NCI-H345 (cell line): Measurements from ENCODE around the gene OASL.
A peak's percentile ranks its signal among the peaks of the same experiment; 100 is the strongest.
"Not testable (repeated sequence)": the region's sequence is repeated elsewhere in the genome, so short reads cannot be mapped to it uniquely, and the experiment has no call there.

Experiments
- DNase-seq: peaks from one replicate; lab custom pipeline; 2025; lab: John Stamatoyannopoulos, UW

OASL gene, protein sequence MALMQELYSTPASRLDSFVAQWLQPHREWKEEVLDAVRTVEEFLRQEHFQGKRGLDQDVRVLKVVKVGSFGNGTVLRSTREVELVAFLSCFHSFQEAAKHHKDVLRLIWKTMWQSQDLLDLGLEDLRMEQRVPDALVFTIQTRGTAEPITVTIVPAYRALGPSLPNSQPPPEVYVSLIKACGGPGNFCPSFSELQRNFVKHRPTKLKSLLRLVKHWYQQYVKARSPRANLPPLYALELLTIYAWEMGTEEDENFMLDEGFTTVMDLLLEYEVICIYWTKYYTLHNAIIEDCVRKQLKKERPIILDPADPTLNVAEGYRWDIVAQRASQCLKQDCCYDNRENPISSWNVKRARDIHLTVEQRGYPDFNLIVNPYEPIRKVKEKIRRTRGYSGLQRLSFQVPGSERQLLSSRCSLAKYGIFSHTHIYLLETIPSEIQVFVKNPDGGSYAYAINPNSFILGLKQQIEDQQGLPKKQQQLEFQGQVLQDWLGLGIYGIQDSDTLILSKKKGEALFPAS

GRCh38 chr12:121038861-121039668 is at the start of gene OASL:
Gene OASL (minus strand): TSS chr12:121039246. CDS start chr12:121038971, 275 bp downstream.
- DNase-seq: no peak

DNA sequence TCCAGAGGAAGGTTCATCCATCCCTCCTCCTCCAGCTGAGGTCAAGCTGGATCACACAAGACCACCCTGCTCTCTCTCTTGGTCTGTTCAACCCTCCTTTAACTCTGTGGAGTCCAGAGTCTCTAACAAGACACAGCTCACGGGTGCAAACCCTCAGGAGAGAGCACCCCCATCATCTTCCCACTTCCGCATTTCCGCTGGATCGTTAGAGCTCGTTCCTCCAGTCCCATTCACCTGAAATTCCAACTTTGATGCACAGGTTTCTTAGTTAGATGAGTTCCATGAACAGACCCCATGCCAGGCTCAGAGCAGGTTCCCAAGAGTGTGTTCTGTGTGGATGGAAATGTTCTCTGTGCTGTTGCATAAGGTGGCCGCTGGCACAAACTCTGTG is 49.1 kb upstream of the OASL start:
- no peak for DNase-seq

- no peak for DNase-seq
Measured at GRCh38 chr12:121087467-121088194, 48.6 kb upstream of the OASL start.

DNA sequence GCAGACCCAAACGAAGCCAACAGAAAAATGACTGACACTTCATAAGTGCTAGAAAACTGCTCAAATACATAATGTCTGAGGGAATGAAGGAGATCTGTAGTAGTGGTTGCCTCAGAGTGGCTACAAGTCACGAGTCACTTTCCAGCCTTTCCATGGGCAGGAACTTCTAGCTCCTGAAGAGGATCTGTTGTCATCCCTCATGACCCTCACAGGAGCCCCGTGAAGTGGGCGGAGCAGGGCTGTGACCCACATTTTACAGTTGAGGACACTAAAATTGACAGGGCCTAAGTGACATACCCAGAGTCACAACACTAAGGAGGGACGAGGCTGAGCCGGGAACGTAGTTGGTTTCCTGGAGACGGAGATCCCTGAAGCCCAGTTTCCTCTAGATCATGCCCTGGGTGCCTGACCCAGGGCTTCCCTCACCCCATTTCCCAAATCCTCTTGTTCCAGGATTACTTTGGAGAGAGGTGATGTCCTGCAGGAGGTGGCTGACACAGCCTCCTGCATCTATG is 47.8 kb upstream of the OASL start:
- DNase-seq: no peak

GRCh38 chr12:121085506-121086353 is 46.7 kb upstream of the OASL start:
- DNase-seq: no peak

DNA sequence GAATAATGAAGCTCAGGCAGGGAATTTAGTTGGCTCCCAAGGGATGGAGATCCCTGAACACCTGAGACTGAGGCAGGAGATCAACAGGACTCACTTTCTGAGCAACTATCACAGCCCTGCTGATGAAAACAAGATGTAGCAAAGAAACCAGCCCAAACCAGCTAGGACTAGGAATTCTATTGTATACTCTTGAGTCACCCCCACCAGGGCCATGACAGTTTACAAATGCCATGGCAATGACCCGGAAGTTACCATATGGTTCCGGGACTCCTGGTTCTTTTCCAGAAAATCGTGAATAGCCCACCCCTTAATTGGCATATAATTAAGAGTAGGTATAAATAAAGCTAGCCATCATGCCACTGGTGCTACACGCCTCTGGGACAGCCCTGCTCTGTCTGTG is 46.0 kb upstream of the OASL start:
- DNase-seq: no peak

GRCh38 chr12:121084229-121084628 is 45.2 kb upstream of the OASL start:
- DNase-seq: no peak

- no peak for DNase-seq
Measured at GRCh38 chr12:121080909-121081308, 41.9 kb upstream of the OASL start.

DNA sequence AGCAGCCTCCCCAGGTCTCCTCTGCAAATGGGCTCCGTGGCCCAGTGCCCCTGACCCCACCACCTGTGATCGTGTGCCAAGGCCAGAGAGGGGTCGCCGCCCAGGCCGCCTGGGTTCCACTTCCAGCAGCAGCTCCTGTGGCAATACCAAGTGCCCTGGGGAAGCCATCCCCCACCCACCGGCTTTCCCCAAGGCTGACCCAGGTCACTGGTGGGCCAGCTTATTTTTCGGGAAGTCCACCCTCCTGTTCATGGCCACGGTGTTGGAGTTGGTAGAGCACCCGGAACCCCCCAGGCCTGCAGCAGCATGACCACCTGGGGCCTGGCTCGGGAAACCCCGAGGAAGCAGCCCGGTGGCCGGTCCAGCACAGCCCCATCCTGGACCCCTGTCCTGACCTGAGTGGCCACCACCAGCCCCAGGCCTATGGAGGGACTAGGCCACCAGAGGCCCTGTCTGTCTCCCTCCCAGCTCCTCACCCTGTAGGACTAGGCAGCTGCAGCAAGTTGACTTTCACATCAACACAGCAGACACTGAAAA is 40.8 kb upstream of the OASL start:
- DNase-seq: no peak

DNA sequence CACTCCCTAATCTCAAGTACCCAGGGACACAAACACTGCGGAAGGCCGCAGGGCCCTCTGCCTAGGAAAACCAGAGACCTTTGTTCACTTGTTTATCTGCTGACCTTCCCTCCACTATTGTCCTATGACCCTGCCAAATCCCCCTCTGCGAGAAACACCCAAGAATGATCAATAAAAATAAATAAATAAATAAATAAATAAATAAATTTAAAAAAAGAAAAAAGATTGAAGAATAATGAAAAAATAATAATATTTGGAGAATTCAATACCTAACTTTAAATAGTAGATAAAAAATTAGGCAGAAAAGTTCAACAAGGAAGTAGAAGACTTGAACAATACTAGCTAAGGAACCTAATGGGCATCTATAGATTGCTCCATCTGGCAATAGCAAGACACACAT is 38.4 kb upstream of the OASL start:
- not testable (repeated sequence) for DNase-seq

DNA sequence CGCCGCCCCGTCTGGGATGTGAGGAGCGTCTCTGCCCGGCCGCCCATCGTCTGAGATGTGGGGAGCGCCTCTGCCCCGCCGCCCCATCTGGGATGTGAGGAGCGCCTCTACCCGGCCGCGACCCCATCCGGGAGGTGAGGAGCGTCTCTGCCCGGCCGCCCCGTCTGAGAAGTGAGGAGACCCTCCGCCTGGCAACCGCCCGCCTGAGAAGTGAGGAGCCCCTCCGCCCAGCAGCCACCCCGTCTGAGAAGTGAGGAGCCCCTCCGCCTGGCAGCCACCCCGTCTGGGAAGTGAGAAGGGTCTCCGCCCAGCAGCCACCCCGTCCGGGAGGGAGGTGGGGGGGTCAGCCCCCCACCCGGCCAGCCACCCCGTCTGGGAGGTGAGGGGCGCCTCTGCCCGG is 36.9 kb upstream of the OASL start:
- not testable (repeated sequence) for DNase-seq

DNA sequence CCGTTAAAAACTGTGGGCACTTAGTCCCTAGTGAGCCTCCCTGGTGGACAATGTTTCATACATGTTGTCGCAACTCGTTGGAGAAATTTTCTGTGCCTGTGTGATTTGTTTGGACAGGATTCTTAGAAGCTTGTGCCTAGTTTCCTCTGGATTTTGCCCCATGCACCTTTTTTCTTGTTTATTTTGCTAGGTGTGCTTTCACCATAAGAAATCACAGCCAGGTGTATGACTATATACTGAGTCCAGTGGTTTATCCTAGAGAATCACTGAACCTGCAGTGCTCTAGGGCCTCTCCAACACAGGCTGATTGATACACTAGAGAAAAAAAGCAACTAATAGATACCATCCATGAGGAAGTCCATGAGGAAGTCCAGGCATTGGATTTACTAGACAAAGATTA is 33.1 kb upstream of the OASL start:
- no peak for DNase-seq

- no peak for DNase-seq
Measured at GRCh38 chr12:121069206-121069605, 30.2 kb upstream of the OASL start.

GRCh38 chr12:121065345-121065744 is 26.3 kb upstream of the OASL start:
- no peak for DNase-seq

GRCh38 chr12:121064586-121064985 is 25.5 kb upstream of the OASL start:
- not testable (repeated sequence) for DNase-seq

DNA sequence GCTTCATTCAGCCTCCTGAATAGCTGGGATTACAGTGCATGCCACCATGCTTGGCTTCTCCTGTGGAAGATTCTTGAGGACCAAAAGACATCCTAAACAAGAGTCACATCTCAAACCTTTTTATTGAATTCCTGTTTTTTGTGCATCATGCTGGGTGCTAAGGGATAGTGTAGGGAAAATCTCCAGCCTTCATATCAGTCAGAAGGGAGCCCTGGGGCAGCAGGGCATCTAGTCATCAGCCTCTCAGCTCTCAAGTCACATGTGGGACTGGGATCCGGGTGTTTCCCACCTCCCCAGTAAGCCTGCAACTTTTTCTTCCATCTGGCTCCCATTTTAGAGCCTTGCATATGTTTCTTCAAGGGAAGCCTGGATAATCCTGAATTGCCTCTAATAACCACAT is 25.1 kb upstream of the OASL start:
- no peak for DNase-seq

DNA sequence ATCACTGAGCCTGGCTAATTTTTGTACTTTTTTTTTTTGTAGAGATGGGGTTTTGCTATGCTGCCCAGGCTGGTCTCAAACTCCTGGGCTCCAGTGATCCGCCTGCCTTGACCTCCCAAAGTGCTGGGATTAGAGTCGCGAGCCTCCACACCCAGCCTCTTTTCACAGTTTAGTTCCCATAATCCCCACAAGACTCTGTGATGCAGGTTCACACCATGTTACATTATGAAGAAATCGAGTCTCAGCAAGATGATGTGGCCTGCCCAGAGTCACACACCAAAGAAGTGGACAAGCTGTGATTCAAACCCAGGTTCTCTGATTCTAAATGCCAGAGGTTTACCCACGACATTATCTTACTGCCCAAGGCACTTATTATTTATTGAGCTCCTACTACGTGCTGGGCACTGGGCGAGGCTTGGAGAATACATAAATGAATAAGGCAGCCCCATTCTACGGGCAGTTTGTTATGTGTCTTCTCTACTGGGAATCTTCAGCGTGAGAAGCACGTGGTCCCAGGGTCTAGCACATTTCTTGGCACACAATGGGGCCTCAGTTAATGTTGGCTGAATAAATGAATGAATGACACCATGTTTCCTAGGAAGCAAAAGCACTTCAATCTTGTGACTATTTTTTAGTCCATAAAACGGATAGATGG is 23.5 kb upstream of the OASL start:
- no peak for DNase-seq

- no peak for DNase-seq
Measured at GRCh38 chr12:121061831-121062230, 22.8 kb upstream of the OASL start.

GRCh38 chr12:121060149-121061001 is 21.3 kb upstream of the OASL start:
- DNase-seq: peak; percentile 47
